Measurements from ENCODE around the gene TMEM116.

- TF ChIP-seq CTCF (IDR thresholded peaks at IDR 0.05) (no peak), ZFX (IDR thresholded peaks at IDR 0.05; ENCODE audit: borderline replicate concordance) (no peak)
These were observed 126.1 kb downstream of the TMEM116 start for GRCh38 chr12:111886662-111887545.

Measured in 22Rv1 (cell line).